Breast epithelium (tissue), 3 donors: ENCODE measurements around the gene DMBT1.

Experiments used
- CTCF ChIP-seq, 3 donors: fragments of 450-650 bp; IDR thresholded peaks; one replicate each; pipeline ENCODE4 v1.5.1; 2016 to 2017; ENCODE audit warnings: antibody characterized with exemption in 3 of 3, mild to moderate bottlenecking in 3 of 3, moderate library complexity in 3 of 3
- POLR2A ChIP-seq: fragments of 450-650 bp; IDR thresholded peaks from one replicate; pipeline ENCODE4 v1.6.1; 2016; ENCODE audit warnings: antibody characterized with exemption, mild to moderate bottlenecking, moderate library complexity
- POLR2AphosphoS5 ChIP-seq, 3 donors: sonication (generic); formaldehyde crosslinking; IDR thresholded peaks; one replicate each; pipeline ENCODE4 v1.6.1; 2017; ENCODE audit warnings: antibody characterized with exemption in 3 of 3

GRCh38 chr10:122637376-122637775 is 76.8 kb downstream of the DMBT1 start:
- TF ChIP-seq CTCF (IDR thresholded peaks at IDR 0.05), result no peak
- no peak for TF ChIP-seq POLR2A
- no peak for TF ChIP-seq POLR2AphosphoS5 (IDR thresholded peaks at IDR 0.05)
